ENCODE results near the gene TMEM250.

TMEM250 gene

DNA sequence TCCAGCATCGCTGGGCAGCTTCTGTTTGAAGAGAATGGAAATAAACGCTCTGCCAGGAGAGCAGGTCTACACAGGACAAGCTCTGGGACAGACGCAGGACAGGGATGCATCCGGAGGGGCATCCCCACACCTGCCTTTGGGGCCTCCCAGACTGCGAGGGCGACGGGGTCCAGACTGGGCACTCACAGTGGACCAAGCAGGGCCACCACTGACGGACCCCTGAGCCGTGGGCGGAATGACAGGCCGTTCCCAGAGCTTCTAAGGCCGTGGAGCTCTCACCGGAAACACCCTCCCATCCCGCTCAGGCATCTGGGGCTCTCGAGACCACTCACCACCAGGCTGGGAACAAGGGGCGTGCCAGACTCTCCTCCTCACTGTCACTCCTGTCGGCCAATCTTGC, 10.5 kb upstream of the TMEM250 start:
- no peak for DNase-seq (ENCODE audit: low read depth, low spot score)
- Histone ChIP-seq H3K27me3 (ENCODE audit: insufficient read depth, insufficient read length) (peaks cover 8% of the 10 kb centered on the region), H3K4me3 (ENCODE audit: insufficient read length, low read depth) (no peak overlapping the region), H3K4me1 (ENCODE audit: insufficient read depth, insufficient read length) (peaks cover 19% of the 10 kb centered on the region), H3K9ac (ENCODE audit: insufficient read length, low read depth) (no peak overlapping the region), H3K9me3 (ENCODE audit: insufficient read depth, low read length) (0 out of 2 replicates have a peak, but pooled peaks cover 5% of the 10 kb centered on the region), H3K36me3 (ENCODE audit: insufficient read depth, insufficient read length, low read length) (no peaks in the 10 kb centered on the region)
- no peak for TF ChIP-seq SUZ12 (IDR thresholded peaks at IDR 0.05; ENCODE audit: extremely low read depth, insufficient read depth, insufficient read length)
- TF ChIP-seq YY1 (IDR thresholded peaks at IDR 0.05; ENCODE audit: insufficient read depth, insufficient read length) = no peak
- no peak for TF ChIP-seq ZNF274 (IDR thresholded peaks at IDR 0.05; ENCODE audit: low read depth, low read length)

DNA sequence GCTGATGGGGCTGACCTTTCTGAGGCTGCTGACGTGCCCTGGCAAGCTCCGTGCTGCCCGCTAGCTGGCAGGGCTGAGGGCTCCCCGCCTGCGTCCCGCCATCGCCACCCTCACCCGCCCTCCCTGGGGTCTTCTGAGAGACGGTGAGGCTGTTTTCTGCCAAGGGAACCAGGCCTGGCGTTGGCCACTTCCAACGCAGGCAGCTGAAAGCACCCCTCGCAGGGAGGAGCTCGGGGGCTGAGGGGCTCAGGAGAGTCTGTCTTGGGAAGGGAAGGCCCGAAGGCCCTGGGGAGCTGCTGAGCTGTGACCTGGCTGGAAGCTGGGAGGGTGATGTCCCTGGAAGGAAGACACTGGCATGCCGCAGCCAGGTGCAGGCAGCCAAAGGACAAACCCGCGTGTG, 9.8 kb upstream of the TMEM250 start:
- H3K9me3 ChIP-seq (ENCODE audit: insufficient read depth, low read length) = 0 out of 2 replicates have a peak, but pooled peaks cover 5% of the 10 kb centered on the region
- TF ChIP-seq SUZ12 (IDR thresholded peaks at IDR 0.05; ENCODE audit: extremely low read depth, insufficient read depth, insufficient read length) (no peak), ZNF274 (IDR thresholded peaks at IDR 0.05; ENCODE audit: low read depth, low read length) (no peak), YY1 (IDR thresholded peaks at IDR 0.05; ENCODE audit: insufficient read depth, insufficient read length) (no peak)
- no peak for DNase-seq (ENCODE audit: low read depth, low spot score)
- H3K36me3 ChIP-seq (ENCODE audit: insufficient read depth, insufficient read length, low read length) = no peaks in the 10 kb centered on the region
- H3K27me3 ChIP-seq (ENCODE audit: insufficient read depth, insufficient read length) = peaks cover under 1% of the 10 kb centered on the region
- H3K4me1 ChIP-seq (ENCODE audit: insufficient read depth, insufficient read length) = peaks cover 20% of the 10 kb centered on the region
- no peak overlapping the region for H3K9ac ChIP-seq (ENCODE audit: insufficient read length, low read depth)
- H3K4me3 ChIP-seq (ENCODE audit: insufficient read length, low read depth) = no peak overlapping the region

DNA sequence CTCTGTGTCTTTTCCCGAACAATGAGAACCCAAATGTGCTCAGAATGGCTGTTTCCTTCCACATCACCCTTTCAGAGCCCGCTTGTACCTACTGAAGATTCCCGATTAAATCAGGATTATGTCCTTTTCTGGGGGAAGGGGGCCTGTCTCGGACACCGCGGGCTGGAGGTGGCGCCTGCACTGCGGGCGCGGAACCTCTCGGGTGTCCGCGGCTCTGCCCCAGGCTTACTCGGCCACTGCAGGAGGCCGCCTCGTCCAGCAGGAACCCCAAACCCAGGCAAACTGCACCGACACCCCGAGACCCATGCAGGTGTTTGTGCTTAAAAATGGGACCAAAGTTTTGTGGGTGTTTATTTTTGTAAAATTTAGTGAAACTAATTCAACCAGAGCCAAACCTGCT, 8.6 kb upstream of the TMEM250 start:
- no peak for TF ChIP-seq YY1 (IDR thresholded peaks at IDR 0.05; ENCODE audit: insufficient read depth, insufficient read length)
- TF ChIP-seq SUZ12 (IDR thresholded peaks at IDR 0.05; ENCODE audit: extremely low read depth, insufficient read depth, insufficient read length) = no peak
- TF ChIP-seq ZNF274 (IDR thresholded peaks at IDR 0.05; ENCODE audit: low read depth, low read length) = no peak
- Histone ChIP-seq H3K9ac (ENCODE audit: insufficient read length, low read depth) (no peak overlapping the region), H3K36me3 (ENCODE audit: insufficient read depth, insufficient read length, low read length) (no peaks in the 10 kb centered on the region), H3K4me1 (ENCODE audit: insufficient read depth, insufficient read length) (peaks cover 21% of the 10 kb centered on the region), H3K27me3 (ENCODE audit: insufficient read depth, insufficient read length) (no peaks in the 10 kb centered on the region), H3K4me3 (ENCODE audit: insufficient read length, low read depth) (no peak overlapping the region), H3K9me3 (ENCODE audit: insufficient read depth, low read length) (0 out of 2 replicates have a peak, but pooled peaks cover 5% of the 10 kb centered on the region)
- no peak for DNase-seq (ENCODE audit: low read depth, low spot score)

DNA sequence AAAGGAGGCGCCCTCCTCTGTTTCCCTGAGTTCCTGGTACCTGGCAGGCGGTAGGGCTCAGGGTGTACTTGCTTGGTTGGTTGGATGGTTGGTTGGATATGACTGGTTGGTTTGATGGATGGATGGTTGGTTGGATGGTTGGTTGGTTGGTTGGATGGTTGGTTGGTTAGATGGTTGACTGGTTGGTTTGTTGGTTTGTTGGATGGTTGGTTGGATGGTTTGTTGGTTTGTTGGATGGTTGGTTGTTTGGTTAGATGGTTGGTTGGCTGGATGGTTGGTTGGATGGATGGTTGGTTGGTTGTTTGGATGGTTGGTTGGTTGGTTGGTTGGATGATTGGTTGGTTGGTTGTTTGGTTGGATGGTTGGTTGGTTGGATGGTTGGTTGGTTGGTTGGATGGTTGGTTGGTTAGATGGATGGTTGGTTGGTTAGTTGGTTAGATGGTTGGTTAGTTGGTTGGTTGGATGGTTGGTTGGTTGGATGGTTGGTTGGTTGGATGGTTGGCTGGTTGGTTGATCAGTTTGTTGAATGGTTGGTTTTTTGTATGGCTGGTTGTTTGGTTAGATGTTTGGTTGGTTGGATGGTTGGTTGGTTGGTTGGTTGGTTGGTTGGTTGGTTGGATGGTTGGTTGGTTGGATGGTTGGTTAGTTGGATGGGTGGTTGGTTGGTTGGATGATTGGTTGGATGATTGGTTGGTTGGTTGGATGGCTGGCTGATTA, 6.5 kb upstream of the TMEM250 start:
- Histone ChIP-seq H3K4me3 (ENCODE audit: insufficient read length, low read depth) (no peak overlapping the region), H3K4me1 (ENCODE audit: insufficient read depth, insufficient read length) (peaks cover 18% of the 10 kb centered on the region), H3K27me3 (ENCODE audit: insufficient read depth, insufficient read length) (no peaks in the 10 kb centered on the region), H3K9me3 (ENCODE audit: insufficient read depth, low read length) (0 out of 2 replicates have a peak, but pooled peaks cover 5% of the 10 kb centered on the region), H3K36me3 (ENCODE audit: insufficient read depth, insufficient read length, low read length) (no peaks in the 10 kb centered on the region), H3K9ac (ENCODE audit: insufficient read length, low read depth) (no peak overlapping the region)
- no peak for DNase-seq (ENCODE audit: low read depth, low spot score)
- TF ChIP-seq ZNF274 (IDR thresholded peaks at IDR 0.05; ENCODE audit: low read depth, low read length) (no peak), YY1 (IDR thresholded peaks at IDR 0.05; ENCODE audit: insufficient read depth, insufficient read length) (no peak), SUZ12 (IDR thresholded peaks at IDR 0.05; ENCODE audit: extremely low read depth, insufficient read depth, insufficient read length) (no peak)

DNA sequence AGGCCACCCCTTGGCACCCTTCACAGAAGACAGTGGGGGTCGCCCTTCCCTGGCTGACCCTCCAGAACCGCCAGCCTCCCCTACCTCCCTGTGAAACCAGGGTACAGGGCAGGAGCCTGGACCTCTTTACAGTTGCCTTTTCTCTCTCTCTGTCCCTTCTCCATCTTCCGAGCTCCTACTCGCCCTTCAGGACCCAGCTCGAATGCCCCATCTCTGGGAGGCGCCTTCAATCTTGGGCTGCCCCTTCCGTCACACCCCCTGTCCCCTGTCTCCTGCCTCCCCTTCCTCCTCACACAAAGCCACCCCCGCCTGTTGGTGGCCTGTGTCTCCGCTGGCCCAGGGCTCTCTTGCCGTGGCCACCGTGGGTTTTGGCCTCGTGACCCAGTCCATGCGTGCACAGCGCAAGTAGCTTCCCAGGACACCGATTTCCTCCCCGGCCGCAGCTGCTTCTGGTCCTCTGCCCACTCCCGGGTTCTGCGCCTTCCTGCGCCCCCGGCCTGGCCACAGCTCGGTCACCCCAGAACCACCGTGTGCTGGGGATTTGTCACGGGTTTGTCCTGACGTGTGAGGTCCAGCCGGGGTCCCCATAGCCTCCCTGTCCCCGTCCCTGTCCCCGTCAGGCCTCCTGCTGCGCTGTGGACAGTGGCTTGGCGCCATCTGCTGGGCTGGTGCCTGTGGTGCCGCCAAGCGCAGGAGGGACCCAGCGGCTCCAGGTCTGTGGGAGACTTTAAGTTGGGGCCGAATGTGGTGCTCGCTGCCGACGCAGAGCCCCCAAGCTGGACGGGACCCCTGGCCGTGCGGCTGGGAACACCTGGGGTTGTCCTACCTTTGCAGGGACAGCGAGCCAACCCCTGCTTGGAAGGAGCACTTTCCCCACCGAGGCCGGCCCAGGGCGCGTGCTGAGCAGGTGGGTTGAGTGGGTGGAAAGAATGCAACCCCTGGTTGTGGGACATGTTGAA, 4.0 kb upstream of the TMEM250 start:
- H3K36me3 ChIP-seq (ENCODE audit: insufficient read depth, insufficient read length, low read length) = peaks cover 2% of the 10 kb centered on the region
- no peak for DNase-seq (ENCODE audit: low read depth, low spot score)
- peak overlapping the region; percentile 58 for H3K9ac ChIP-seq (ENCODE audit: insufficient read length, low read depth)
- no peak overlapping the region for H3K4me3 ChIP-seq (ENCODE audit: insufficient read length, low read depth)
- 0 out of 2 replicates have a peak, but pooled peaks cover 5% of the 10 kb centered on the region for H3K9me3 ChIP-seq (ENCODE audit: insufficient read depth, low read length)
- TF ChIP-seq SUZ12 (IDR thresholded peaks at IDR 0.05; ENCODE audit: extremely low read depth, insufficient read depth, insufficient read length) (no peak), YY1 (IDR thresholded peaks at IDR 0.05; ENCODE audit: insufficient read depth, insufficient read length) (no peak), ZNF274 (IDR thresholded peaks at IDR 0.05; ENCODE audit: low read depth, low read length) (no peak)
- H3K27me3 ChIP-seq (ENCODE audit: insufficient read depth, insufficient read length) = no peaks in the 10 kb centered on the region
- H3K4me1 ChIP-seq (ENCODE audit: insufficient read depth, insufficient read length) = peaks cover 23% of the 10 kb centered on the region

DNA sequence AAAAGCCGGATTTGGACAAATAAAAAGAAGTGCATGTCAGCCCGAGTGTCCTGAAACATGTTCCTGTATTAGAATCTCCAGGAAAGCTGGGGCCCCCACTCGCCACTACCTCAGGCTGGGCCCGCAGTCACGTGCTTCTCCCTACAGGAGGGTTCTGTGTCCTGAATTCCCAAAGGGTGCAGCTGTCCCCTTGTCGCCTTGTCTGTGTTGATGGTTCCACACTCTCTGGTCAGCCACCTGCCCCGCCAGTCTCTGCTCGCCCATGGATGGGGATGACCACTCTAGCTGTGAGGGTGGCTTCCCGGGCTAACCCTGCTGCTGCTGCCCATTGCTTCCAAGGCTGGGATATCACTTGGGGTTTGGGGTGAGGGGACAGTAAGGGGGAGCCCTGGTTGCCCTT, 3.1 kb upstream of the TMEM250 start:
- TF ChIP-seq ZNF274 (IDR thresholded peaks at IDR 0.05; ENCODE audit: low read depth, low read length) (no peak), SUZ12 (IDR thresholded peaks at IDR 0.05; ENCODE audit: extremely low read depth, insufficient read depth, insufficient read length) (no peak), YY1 (IDR thresholded peaks at IDR 0.05; ENCODE audit: insufficient read depth, insufficient read length) (no peak)
- H3K4me1 ChIP-seq (ENCODE audit: insufficient read depth, insufficient read length) = peaks cover 31% of the 10 kb centered on the region
- DNase-seq (ENCODE audit: low read depth, low spot score) = no peak

More for the DNA sequence above, 3.1 kb upstream of the TMEM250 start:
- no peaks in the 10 kb centered on the region for H3K27me3 ChIP-seq (ENCODE audit: insufficient read depth, insufficient read length)
- H3K4me3 ChIP-seq (ENCODE audit: insufficient read length, low read depth) = no peak overlapping the region
- peaks cover 10% of the 10 kb centered on the region for H3K36me3 ChIP-seq (ENCODE audit: insufficient read depth, insufficient read length, low read length)
- 0 out of 2 replicates have a peak, but pooled peaks cover 5% of the 10 kb centered on the region for H3K9me3 ChIP-seq (ENCODE audit: insufficient read depth, low read length)
- H3K9ac ChIP-seq (ENCODE audit: insufficient read length, low read depth) = no peak overlapping the region

Measured in NT2/D1 (cell line).